Measurements from ENCODE around the gene MAP2K1. TPM values are rescaled to one million over a fixed set of nuclear protein-coding genes. Genes with fewer than 3 reads are reported as not detected.

Gene MAP2K1
- total and polyA plus RNA-seq, 2 donors from 2014 or later, result 33.1 to 49.4 TPM

- no peak for FAIRE-seq
Observed at GRCh38 chr15:66452420-66452819, 65.7 kb downstream of the MAP2K1 start.

GRCh38 chr15:66452971-66453580 is 66.4 kb downstream of the MAP2K1 start:
- DNase-seq (no peak), FAIRE-seq (no peak)
- no peaks in the 10 kb centered on the region for H3K27me3 ChIP-seq (ENCODE audit: control insufficient read depth, insufficient read depth, low read length)
- H3K9me3 ChIP-seq (ENCODE audit: control insufficient read depth in 2 of 3, insufficient read depth in 1 of 3, low read length in 3 of 3), result no peaks in the 10 kb centered on the region
- H3K36me3 ChIP-seq (ENCODE audit: control insufficient read depth in 2 of 3, insufficient read depth in 3 of 3, low read length in 3 of 3), result peaks cover 0 to 2% (median 0%) of the 10 kb centered on the region in 3 donors
- H3K9ac ChIP-seq (ENCODE audit: low read length in 3 of 3), result no peak overlapping the region
- no peak overlapping the region for H3K27ac ChIP-seq (ENCODE audit: low read depth in 2 of 2, low read length in 2 of 2)
- no peaks in the 10 kb centered on the region for H3K4me1 ChIP-seq (ENCODE audit: control insufficient read depth in 2 of 3, insufficient read depth in 2 of 3, low read depth in 1 of 3, low read length in 3 of 3)
- H3K4me3 ChIP-seq (ENCODE audit: low read length in 3 of 3), result no peak overlapping the region
- intact Hi-C loops (cut with DNase I), result no loop called here
- TF ChIP-seq CTCF (IDR thresholded peaks at IDR 0.05; ENCODE audit: borderline replicate concordance, extremely low read depth, insufficient read depth), result no peak

More at GRCh38 chr15:66452420-66452819, 65.7 kb downstream of the MAP2K1 start:
- DNase-seq, result no peak
- H3K36me3 ChIP-seq (ENCODE audit: control insufficient read depth in 2 of 3, insufficient read depth in 3 of 3, low read length in 3 of 3), result peaks cover 0 to 2% (median 0%) of the 10 kb centered on the region in 3 donors
- H3K4me3 ChIP-seq (ENCODE audit: low read length in 3 of 3), result no peak overlapping the region
- H3K9ac ChIP-seq (ENCODE audit: low read length in 3 of 3), result no peak overlapping the region
- TF ChIP-seq CTCF (IDR thresholded peaks at IDR 0.05; ENCODE audit: borderline replicate concordance, extremely low read depth, insufficient read depth), result no peak
- no peak overlapping the region for H3K27ac ChIP-seq (ENCODE audit: low read depth in 2 of 2, low read length in 2 of 2)
- intact Hi-C loops (cut with DNase I), result no loop called here
- H3K27me3 ChIP-seq (ENCODE audit: control insufficient read depth, insufficient read depth, low read length), result no peaks in the 10 kb centered on the region
- no peaks in the 10 kb centered on the region for H3K9me3 ChIP-seq (ENCODE audit: control insufficient read depth in 2 of 3, insufficient read depth in 1 of 3, low read length in 3 of 3)
- no peaks in the 10 kb centered on the region for H3K4me1 ChIP-seq (ENCODE audit: control insufficient read depth in 2 of 3, insufficient read depth in 2 of 3, low read depth in 1 of 3, low read length in 3 of 3)

DNA sequence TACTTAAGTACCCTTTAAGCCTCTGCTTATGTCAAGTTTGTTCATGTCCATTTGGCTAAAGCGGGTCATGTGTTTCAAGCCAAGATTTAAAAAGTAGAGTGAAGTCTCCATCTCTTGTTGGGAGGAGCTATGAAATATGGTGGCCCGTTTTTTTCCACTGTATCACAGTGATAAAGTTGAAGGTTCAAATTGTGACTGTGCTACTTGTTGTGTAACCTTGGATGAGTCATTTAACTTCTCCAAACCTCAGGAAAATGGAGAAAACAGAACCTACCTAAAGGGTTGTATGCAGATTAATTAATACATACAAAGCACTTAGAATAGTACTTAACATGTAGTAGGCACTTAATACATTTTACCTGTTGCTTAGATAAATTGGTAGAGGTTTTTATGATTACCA is 67.4 kb downstream of the MAP2K1 start:
- TF ChIP-seq CTCF (IDR thresholded peaks at IDR 0.05; ENCODE audit: borderline replicate concordance, extremely low read depth, insufficient read depth), result no peak
- FAIRE-seq (no peak), DNase-seq (no peak)
- no peaks in the 10 kb centered on the region for H3K4me1 ChIP-seq (ENCODE audit: control insufficient read depth in 2 of 3, insufficient read depth in 2 of 3, low read depth in 1 of 3, low read length in 3 of 3)
- H3K9me3 ChIP-seq (ENCODE audit: control insufficient read depth in 2 of 3, insufficient read depth in 1 of 3, low read length in 3 of 3), result no peaks in the 10 kb centered on the region
- H3K4me3 ChIP-seq (ENCODE audit: low read length in 3 of 3), result no peak overlapping the region
- H3K27me3 ChIP-seq (ENCODE audit: control insufficient read depth, insufficient read depth, low read length), result no peaks in the 10 kb centered on the region
- H3K36me3 ChIP-seq (ENCODE audit: control insufficient read depth in 2 of 3, insufficient read depth in 3 of 3, low read length in 3 of 3), result no peaks in the 10 kb centered on the region
- no peak overlapping the region for H3K9ac ChIP-seq (ENCODE audit: low read length in 3 of 3)
- intact Hi-C loops (cut with DNase I), result no loop called here
- H3K27ac ChIP-seq (ENCODE audit: low read depth in 2 of 2, low read length in 2 of 2), result no peak overlapping the region

DNA sequence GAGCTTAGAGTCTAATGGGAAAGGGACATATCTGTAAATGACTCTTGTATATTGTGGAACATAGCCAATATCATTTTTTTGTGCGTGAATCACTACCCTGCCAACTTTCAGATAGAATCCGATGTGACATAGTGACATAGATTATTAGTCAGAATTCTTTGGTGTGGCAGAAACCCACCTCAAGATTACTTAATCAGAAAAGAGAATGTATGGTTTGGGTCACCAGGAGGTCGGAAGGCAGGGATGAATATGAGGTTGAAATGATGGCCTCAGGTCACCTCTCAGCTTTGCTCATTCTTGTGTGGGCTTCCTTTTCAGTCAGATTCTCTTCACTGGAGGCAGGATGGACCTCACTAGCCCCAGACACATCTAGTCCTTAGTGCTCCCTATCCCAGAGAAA is 69.5 kb downstream of the MAP2K1 start:
- no peaks in the 10 kb centered on the region for H3K36me3 ChIP-seq (ENCODE audit: control insufficient read depth in 2 of 3, insufficient read depth in 3 of 3, low read length in 3 of 3)
- H3K27me3 ChIP-seq (ENCODE audit: control insufficient read depth, insufficient read depth, low read length), result no peaks in the 10 kb centered on the region
- no peak overlapping the region for H3K27ac ChIP-seq (ENCODE audit: low read depth in 2 of 2, low read length in 2 of 2)
- H3K4me3 ChIP-seq (ENCODE audit: low read length in 3 of 3), result no peak overlapping the region
- H3K4me1 ChIP-seq (ENCODE audit: control insufficient read depth in 2 of 3, insufficient read depth in 2 of 3, low read depth in 1 of 3, low read length in 3 of 3), result no peaks in the 10 kb centered on the region
- FAIRE-seq (no peak), DNase-seq (no peak)
- TF ChIP-seq CTCF (IDR thresholded peaks at IDR 0.05; ENCODE audit: borderline replicate concordance, extremely low read depth, insufficient read depth), result no peak
- no peaks in the 10 kb centered on the region for H3K9me3 ChIP-seq (ENCODE audit: control insufficient read depth in 2 of 3, insufficient read depth in 1 of 3, low read length in 3 of 3)
- intact Hi-C loops (cut with DNase I), result no loop called here
- no peak overlapping the region for H3K9ac ChIP-seq (ENCODE audit: low read length in 3 of 3)

Measured in kidney (tissue), 14 donors.